Stimulated activated CD4-positive, alpha-beta T cell treated with anti-CD3 and anti-CD28 coated beads, Interleukin-12 subunit alpha, Interleukin-12 subunit beta, amount 100 ng/mL, for 24 hours (primary cell): ENCODE results near the gene SHFL.

Experiments used
- DNase-seq, 2 experiments: peaks; one replicate each; pipeline ENCODE4 v3.0.0-alpha.2; 2020; ENCODE audit warnings: low read depth in 2 of 2

Gene SHFL

DNA sequence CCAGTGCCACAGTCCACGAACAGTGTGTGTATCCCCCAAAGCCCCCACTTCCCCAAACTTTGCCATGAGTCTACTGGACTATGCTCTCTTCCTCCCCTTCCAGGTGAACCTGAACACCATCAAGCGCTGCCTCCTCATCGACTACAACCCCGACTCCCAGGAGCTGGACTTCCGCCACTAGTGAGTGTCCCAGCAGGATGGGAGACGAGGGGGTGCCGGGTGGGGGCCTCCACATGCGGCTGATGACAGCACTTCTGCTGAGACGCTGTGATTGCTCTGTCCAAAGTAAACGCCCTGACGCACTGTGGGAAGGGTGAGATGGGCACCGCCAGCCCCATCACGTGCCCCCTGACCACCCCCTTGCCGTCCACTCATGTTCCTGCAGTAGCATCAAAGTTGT, 23.4 kb downstream of the SHFL start:
- DNase-seq, result no peak

- no peak for DNase-seq
Measured at GRCh38 chr19:10110076-10110971, 24.2 kb downstream of the SHFL start.

DNA sequence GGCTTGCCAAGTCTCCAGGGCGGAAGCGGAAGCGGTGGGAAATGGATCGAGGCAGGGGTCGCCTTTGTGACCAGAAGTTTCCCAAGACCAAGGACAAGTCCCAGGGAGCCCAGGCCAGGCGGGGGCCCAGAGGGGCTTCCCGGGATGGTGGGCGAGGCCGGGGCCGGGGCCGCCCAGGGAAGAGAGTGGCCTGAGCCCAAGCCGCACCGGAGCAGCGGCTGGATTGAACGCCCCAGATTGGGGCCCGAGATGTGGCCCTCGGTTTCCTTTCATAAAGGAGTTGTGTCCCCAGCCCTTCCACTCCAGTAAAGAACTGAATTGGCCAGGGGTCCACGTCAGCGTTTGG, 24.8 kb downstream of the SHFL start:
- DNase-seq, result no peak

DNA sequence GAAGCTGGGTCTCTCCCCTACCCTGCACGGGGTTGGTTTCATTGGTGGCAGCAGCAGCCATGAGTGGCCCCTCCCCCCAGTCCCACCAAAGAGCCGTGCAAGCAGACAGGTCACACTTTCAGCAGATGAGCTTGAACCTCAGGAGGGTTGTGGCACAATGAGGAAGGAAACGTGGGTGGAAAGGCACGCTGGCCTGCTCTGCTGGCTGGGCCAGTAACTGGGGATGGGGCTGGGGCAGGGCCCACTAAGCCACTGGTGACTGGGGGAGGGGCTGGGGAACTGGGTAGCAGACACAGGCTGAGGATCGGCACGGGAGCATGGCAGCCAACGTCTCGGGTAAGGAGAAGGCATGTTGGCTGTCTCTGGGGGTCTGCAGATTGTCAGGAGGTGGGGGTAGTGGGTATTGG, 25.3 kb downstream of the SHFL start, which contains the start of gene P2RY11:
Gene P2RY11 (plus strand): TSS at position 289 of the 407 bp plus-strand sequence. CDS start 29 bp downstream, at position 318.
- DNase-seq, result no peak

DNA sequence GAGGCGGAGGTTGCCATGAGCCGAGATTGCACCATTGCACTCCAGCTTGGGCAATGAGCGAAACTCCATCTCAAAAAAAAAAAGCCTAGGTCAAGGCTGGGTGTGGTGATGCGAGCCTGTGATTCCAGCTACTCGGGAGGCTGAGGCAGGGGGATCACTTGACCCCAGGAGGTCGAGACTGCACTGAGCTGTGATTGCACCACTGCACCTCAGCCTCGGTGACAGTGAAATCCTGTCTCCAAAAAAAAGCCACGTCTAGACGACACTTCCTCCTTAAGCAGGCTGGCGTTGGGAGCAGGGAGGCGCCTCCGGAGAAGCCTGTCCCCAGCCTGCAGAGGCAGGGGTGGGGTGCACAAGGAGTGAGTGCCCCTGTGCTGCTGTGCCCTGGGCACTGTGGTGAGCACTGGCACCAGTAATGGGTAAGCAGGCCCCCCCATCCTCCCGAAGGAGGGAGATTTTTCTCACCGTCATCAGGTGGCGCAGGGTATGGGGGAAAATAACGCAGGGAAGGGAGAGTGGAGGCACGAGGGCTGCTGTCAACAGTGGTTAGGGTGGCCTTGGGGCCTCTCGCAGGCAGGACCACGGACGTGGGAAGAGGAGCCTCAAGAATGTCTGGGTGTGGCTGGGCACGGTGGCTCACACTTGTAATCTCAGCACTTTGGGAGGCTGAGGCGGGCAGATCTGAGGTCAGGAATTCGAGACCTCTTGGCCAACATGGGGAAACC, 26.1 kb downstream of the SHFL start:
- peak in 1 of 2 experiments; percentile 68 for DNase-seq

GRCh38 chr19:10112895-10113591, 26.9 kb downstream of the SHFL start:
- peak in 1 of 2 experiments; percentile 70 for DNase-seq

GRCh38 chr19:10113592-10113963, 27.5 kb downstream of the SHFL start:
- no peak for DNase-seq

DNA sequence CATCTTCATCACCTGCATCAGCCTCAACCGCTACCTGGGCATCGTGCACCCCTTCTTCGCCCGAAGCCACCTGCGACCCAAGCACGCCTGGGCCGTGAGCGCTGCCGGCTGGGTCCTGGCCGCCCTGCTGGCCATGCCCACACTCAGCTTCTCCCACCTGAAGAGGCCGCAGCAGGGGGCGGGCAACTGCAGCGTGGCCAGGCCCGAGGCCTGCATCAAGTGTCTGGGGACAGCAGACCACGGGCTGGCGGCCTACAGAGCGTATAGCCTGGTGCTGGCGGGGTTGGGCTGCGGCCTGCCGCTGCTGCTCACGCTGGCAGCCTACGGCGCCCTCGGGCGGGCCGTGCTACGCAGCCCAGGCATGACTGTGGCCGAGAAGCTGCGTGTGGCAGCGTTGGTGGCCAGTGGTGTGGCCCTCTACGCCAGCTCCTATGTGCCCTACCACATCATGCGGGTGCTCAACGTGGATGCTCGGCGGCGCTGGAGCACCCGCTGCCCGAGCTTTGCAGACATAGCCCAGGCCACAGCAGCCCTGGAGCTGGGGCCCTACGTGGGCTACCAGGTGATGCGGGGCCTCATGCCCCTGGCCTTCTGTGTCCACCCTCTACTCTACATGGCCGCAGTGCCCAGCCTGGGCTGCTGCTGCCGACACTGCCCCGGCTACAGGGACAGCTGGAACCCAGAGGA, 28.0 kb downstream of the SHFL start:
- DNase-seq, result no peak

DNA sequence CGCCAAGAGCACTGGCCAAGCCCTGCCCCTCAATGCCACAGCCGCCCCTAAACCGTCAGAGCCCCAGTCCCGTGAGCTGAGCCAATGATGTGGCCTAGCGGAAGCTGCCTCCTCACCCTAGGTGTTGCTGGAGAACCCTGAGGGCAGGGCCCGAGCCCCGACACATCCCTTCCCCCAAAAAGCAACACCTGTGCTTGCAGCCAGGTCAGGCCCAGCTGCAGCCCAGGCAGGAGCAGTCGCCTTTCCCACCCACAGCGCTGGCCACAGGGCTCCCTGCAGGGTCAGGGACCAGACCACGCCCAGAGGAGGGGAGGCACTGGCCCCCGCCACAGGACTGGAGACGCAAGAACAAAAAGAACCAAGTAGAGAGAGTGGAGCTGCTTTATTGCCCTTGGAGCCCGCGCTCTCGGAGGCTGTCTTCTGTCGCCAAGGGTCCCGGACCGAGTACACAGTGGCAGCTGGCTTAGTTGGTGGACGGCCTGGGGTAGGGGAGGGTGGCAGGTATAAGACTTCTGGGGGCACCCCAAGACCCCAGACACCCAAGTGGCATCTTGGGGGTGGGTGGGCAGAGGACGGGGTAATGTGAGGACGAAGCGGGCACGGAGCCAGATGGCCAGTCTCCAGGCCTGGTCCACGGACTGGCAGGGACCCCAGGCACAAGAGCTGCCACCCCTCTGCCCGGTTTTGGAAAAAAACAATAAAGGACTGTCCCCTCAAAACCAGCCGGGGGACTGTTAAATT, 28.7 kb downstream of the SHFL start:
- DNase-seq, result no peak

GRCh38 chr19:10115392-10116084, 29.4 kb downstream of the SHFL start:
- no peak for DNase-seq

GRCh38 chr19:10116085-10116865, 30.2 kb downstream of the SHFL start:
- DNase-seq, result no peak

DNA sequence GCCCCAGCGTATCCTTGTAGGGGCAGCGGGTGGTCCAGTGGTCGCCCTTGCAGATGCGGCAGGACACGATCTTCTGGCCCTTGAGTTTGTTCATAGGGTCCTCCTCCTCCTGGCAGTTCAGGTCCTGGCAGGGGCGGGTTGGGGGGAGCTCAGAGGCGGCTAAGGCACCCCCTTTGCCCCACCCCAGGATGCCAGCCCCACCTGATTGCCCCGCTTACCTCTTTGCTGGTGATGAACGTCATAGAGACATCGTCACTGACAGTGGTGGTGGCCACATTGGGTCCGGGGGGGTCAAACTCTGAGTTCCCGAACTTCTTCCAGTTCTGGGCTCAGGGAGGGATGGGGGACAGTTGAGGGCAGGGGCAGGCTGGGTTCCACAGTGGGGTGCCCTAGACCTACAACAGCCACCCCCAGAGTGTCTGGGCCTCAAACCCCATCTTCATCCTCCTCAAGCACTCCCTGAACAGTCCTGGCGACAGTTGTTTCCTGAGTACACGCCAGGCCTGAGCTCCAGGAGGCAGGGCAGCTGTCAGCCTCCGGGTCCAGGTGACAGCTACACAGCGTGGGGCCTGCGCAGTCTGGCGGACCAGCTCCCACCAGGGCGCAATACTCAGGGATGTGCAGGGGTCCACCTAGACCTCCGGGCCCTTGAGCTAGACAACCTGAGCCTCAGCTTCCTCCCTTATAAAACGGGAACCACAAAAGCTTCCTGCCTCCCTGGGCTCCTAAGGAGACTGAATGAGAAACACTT, 30.9 kb downstream of the SHFL start:
- DNase-seq, result no peak

GRCh38 chr19:10118960-10119359, 32.8 kb downstream of the SHFL start:
- no peak for DNase-seq

- DNase-seq, result no peak
Measured at GRCh38 chr19:10120538-10121189, 34.5 kb downstream of the SHFL start.

DNA sequence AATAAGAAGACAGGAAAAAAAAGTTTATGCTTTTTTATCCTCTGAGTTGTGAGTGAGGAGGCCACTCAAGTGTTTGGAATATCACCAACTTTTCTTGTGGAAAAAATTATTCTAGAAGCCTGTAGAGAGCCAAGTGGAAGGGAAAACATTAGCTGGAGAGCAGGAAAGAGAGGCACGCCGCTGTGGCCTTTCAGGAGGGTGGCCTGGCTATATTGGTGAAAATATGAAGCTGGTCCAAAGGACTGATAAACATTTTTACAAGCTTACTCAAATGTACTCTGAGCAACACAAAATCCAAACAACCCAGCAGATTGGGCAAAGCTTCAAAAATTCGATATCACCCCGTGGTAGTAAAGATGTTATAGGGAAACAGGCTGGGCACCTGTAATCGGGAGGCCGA, 35.9 kb downstream of the SHFL start:
- DNase-seq, result no peak

DNA sequence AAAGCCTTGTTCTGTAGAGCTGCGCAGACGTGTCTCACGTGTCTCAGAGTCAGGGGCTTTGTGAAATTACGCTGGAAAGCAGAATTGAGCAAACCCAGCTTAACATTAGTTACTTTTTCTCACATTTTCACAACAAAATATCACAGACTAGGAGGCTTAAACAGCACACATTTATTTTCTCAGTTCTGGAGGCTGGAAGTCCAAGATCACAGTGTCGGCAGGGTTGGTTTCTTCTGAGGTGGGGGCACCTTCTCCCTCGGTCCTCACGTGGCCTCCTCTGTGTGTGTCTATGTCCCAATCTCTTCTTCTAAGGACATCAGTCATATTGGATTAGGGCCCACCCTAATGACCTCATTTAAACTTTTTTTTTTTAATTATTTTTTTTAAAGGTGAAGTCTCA, 38.3 kb downstream of the SHFL start:
- no peak for DNase-seq

GRCh38 chr19:10126213-10126639, 40.1 kb downstream of the SHFL start:
- no peak for DNase-seq

GRCh38 chr19:10132905-10133304, 46.8 kb downstream of the SHFL start:
- no peak for DNase-seq
